Measurements from ENCODE around the gene MEAF6. TPM values are rescaled to one million over a fixed set of nuclear protein-coding genes. Genes with fewer than 3 reads are reported as not detected.
A peak's percentile ranks its signal among the peaks of the same experiment; 100 is the strongest.

The MEAF6 gene
- total RNA-seq, 1 donor from 2014 or later, result 34.1 TPM

DNA sequence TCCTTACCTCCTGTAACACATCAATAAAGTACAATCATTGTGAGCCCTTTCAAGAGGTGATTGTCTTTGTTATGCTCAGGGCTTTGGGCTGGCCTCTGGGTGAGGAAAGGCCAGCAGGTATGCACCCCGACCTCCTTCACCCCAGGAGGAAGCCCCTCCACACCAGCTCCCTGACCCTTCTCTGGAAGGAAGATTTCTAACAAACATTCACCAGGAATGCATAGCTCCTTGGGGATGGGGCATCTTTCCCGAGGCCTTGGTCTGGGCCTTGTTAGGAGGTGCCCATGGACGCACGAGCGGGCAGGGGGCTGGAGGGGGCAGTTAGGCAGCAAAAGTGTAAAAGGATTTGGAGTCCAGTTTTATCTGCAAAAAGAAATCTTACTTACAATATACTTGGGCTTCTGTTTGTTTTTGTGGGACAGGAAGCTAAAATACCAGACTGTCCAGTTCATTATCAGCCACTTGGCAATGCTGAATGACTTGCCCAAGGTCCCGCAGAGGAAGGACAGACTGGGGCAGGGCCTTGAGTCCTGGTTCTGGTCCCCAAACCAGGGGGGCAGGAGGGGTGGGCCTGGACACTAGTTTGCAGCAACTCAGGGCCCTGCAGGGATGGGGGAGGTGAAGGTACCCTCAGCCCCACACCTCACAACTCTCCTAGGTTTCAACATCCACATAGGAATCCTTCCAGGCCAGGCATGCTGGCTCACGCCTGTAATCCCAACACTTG is 30.1 kb downstream of the MEAF6 start:
- Histone ChIP-seq H3K9me3 (replicated peaks) (no peaks in the 10 kb centered on the region), H3K27ac (replicated peaks) (peak overlapping the region; percentile 70), H3K36me3 (peaks cover 61% of the 10 kb centered on the region), H3K4me3 (no peak overlapping the region), H3K4me1 (peaks cover 53% of the 10 kb centered on the region), H3K27me3 (ENCODE audit: low read depth) (no peaks in the 10 kb centered on the region)
- TF ChIP-seq, protein P1, sequence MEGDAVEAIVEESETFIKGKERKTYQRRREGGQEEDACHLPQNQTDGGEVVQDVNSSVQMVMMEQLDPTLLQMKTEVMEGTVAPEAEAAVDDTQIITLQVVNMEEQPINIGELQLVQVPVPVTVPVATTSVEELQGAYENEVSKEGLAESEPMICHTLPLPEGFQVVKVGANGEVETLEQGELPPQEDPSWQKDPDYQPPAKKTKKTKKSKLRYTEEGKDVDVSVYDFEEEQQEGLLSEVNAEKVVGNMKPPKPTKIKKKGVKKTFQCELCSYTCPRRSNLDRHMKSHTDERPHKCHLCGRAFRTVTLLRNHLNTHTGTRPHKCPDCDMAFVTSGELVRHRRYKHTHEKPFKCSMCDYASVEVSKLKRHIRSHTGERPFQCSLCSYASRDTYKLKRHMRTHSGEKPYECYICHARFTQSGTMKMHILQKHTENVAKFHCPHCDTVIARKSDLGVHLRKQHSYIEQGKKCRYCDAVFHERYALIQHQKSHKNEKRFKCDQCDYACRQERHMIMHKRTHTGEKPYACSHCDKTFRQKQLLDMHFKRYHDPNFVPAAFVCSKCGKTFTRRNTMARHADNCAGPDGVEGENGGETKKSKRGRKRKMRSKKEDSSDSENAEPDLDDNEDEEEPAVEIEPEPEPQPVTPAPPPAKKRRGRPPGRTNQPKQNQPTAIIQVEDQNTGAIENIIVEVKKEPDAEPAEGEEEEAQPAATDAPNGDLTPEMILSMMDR (IDR thresholded peaks at IDR 0.05; ENCODE audit: borderline replicate concordance), result no peak
- intact Hi-C loops (cut with micrococcal nuclease), result no loop called here
- DNase-seq, result no peak

DNA sequence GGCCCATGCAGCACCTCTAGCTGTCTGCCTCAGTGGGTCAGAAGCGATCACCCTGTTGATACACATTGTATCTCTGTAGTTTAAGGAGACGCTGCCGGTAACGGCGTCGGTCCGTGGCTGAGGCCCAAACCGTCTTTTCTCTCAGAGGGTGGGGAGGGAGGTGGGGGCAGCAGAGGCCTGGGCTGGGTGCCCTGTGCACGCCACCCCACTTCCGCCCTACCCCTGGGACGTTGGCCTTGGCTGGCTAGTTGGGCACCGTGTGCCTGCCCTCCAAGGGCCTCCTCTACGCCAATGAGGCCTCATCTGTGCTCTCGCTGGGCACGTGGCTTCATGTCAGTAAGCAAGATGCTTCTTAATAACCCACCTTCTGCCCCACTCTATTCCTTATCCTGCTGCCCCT is 30.8 kb downstream of the MEAF6 start:
- Histone ChIP-seq H3K4me1 (peaks cover 60% of the 10 kb centered on the region), H3K27ac (replicated peaks) (no peak overlapping the region), H3K9me3 (replicated peaks) (no peaks in the 10 kb centered on the region), H3K27me3 (ENCODE audit: low read depth) (no peaks in the 10 kb centered on the region), H3K4me3 (no peak overlapping the region), H3K36me3 (peaks cover 57% of the 10 kb centered on the region)
- intact Hi-C loops (cut with micrococcal nuclease), result no loop called here
- DNase-seq, result no peak
- TF ChIP-seq, protein P1 (IDR thresholded peaks at IDR 0.05; ENCODE audit: borderline replicate concordance), result no peak

DNA sequence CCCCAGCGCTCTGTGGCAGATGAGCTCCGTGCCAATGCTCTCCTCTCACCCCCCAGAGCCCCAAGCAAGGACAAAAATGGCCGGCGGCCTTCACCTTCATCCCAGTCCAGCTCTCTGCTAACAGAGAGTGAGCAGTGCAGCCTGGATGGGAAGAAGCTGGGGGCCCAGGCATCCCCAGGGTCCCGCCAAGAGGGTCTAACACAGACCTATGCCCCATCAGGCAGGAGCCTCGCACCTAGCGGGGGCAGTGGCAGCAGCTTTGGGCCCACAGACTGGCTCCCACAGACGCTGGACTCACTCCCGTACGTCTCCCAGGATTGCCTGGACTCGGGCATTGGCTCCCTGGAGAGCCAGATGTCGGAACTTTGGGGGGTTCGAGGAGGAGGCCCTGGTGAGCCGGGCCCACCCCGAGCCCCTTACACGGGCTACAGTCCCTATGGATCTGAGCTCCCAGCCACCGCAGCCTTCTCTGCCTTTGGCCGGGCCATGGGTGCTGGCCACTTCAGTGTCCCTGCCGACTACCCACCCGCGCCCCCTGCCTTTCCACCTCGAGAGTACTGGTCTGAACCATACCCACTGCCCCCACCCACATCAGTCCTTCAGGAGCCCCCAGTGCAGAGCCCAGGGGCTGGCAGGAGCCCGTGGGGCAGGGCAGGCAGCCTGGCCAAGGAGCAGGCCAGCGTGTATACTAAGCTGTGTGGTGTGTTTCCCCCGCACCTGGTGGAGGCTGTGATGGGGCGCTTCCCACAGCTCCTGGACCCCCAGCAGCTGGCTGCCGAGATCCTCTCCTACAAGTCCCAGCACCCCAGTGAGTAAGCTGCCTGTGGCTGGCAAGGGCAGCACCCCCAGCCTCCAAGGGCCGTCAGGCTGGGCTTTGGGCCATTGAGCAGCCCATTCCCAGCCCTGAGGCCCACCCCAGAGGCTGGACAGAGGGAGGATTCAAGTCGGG is 31.5 kb downstream of the MEAF6 start:
- Histone ChIP-seq H3K27me3 (ENCODE audit: low read depth) (no peaks in the 10 kb centered on the region), H3K9me3 (replicated peaks) (no peaks in the 10 kb centered on the region), H3K4me3 (no peak overlapping the region), H3K36me3 (peaks cover 57% of the 10 kb centered on the region), H3K4me1 (peaks cover 67% of the 10 kb centered on the region), H3K27ac (replicated peaks) (no peak overlapping the region)
- TF ChIP-seq, protein P1 (IDR thresholded peaks at IDR 0.05; ENCODE audit: borderline replicate concordance), result no peak
- intact Hi-C loops (cut with micrococcal nuclease), result no loop called here
- no peak for DNase-seq

DNA sequence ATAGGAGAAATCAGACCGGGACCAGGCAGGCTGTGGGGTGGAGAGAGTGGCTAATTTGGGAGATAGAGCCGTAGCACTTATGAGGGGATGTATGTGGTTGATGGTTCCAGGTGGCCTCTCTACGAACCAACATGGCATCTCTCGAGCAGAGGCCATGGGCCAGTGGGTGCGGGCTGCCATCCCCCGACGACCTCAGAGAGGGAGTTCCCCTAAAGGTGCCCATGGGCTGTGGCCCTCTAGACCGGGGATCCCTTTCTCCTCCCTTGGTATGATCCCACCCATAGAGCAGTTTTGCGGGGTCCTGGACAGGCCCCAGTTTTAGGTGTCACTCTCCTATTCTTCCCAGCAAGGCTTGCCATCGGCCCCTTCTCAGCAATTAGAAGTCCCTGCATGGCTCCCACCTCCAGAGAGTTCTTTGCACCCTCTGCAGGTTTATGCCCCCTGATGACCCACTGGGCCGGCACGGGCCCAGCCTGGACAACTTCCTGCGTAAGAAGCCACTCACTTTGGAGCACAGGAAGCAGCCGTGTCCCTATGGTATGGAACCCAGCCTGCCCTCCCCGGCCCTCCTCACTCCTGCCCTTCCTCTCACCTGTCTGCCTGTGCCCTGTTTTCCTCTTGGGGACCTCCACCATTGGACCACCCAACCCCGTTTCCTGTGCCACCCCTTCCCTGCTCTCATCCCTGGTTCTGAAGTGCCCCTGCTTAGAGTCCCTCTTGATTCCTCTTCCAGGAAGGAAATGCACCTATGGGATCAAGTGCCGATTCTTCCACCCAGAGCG is 32.4 kb downstream of the MEAF6 start:
- peaks cover 68% of the 10 kb centered on the region for H3K4me1 ChIP-seq
- H3K27ac ChIP-seq (replicated peaks), result no peak overlapping the region
- H3K9me3 ChIP-seq (replicated peaks), result no peaks in the 10 kb centered on the region
- H3K27me3 ChIP-seq (ENCODE audit: low read depth), result no peaks in the 10 kb centered on the region
- H3K36me3 ChIP-seq, result peaks cover 60% of the 10 kb centered on the region
- DNase-seq, result no peak
- intact Hi-C loops (cut with micrococcal nuclease), result no loop called here
- TF ChIP-seq, protein P1 (IDR thresholded peaks at IDR 0.05; ENCODE audit: borderline replicate concordance), result no peak
- H3K4me3 ChIP-seq, result no peak overlapping the region
